22Rv1 (cell line): Measurements from ENCODE around the gene LDLRAD4.

Source experiments
- ZFX ChIP-seq: fragments of 450-650 bp; IDR thresholded peaks from 2 replicates; pipeline ENCODE4 v1.6.1; 2017; ENCODE audit warnings: antibody characterized with exemption, borderline replicate concordance
- TF ChIP-seq, protein P1 (sequence below): fragments of 450-650 bp; IDR thresholded peaks from 2 replicates; pipeline ENCODE4 v1.5.1; 2017; ENCODE audit warnings: mild to moderate bottlenecking

DNA sequence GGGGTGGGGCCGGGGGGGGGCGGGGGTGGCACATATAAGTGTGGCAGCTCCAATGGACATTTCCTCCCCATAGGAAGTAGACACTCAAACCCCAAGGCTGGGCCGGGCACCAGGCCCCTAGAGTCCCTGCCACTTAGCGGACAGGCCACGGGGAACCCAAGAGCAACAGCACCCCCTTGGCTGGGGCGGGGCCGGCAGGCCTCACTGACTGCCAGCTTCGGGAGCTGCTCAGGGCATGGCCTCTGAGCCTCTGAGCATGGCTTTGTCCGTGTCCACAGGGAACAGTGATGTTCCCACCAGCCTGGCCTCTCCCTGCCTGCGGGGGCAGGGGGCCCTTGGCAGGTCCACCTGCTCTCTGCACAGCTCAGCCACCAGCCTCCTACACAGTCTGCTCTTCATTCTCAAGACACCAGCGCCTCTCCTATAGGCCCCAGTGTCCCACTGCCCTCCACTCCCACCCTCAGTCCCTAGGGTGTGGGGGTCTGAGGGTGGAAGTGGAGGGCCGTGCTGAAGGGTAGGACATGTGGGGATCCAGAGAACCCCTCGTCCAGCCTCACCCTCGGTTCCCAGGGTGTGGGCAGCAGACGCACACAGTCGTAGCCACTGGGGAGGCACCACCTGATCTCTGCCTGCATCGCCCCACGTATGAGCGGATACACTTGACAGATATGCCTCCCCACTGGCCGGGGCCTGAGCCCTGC, 401.1 kb downstream of the LDLRAD4 start:
- TF ChIP-seq, protein P1, sequence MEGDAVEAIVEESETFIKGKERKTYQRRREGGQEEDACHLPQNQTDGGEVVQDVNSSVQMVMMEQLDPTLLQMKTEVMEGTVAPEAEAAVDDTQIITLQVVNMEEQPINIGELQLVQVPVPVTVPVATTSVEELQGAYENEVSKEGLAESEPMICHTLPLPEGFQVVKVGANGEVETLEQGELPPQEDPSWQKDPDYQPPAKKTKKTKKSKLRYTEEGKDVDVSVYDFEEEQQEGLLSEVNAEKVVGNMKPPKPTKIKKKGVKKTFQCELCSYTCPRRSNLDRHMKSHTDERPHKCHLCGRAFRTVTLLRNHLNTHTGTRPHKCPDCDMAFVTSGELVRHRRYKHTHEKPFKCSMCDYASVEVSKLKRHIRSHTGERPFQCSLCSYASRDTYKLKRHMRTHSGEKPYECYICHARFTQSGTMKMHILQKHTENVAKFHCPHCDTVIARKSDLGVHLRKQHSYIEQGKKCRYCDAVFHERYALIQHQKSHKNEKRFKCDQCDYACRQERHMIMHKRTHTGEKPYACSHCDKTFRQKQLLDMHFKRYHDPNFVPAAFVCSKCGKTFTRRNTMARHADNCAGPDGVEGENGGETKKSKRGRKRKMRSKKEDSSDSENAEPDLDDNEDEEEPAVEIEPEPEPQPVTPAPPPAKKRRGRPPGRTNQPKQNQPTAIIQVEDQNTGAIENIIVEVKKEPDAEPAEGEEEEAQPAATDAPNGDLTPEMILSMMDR = no peak
- no peak for TF ChIP-seq ZFX
